PC-3 (cell line): ENCODE measurements around the gene ZNF148. TPM values are rescaled to one million over a fixed set of nuclear protein-coding genes. Genes with fewer than 3 reads are reported as not detected.

ENCODE experiments used
- ATAC-seq: fragments of 200-7000 bp; cut with Tn5 transposase; 2 replicates; pipeline ENCODE4 v1.9.1; 2020; ENCODE audit warnings: mild to moderate bottlenecking, moderate library complexity
- BruUV-seq: library from RNA; stranded (reverse); fragments of 400-500 nt; replicated peaks from 2 replicates; lab custom pipeline; 2021; lab: Mats Ljungman, UMichigan
- CTCF ChIA-PET: fragments of 300-600 bp; sonication (Branson Sonifier 250); formaldehyde crosslinking; loops from one replicate; lab custom pipeline; 2022; ENCODE audit warnings: antibody characterized with exemption; lab: Charles Lee
- POLR2A ChIA-PET: fragments of 300-600 bp; sonication (Branson Sonifier 250); formaldehyde crosslinking; loops from one replicate; lab custom pipeline; 2022; ENCODE audit warnings: antibody characterized with exemption; ENCODE audit not compliant: unreplicated experiment; lab: Charles Lee
- DNase-seq: peaks from one replicate; pipeline ENCODE4 v3.0.0-alpha.2; 2015
- H2AFZ ChIP-seq: fragments of 300-600 bp; sonication (generic); 2 replicates; pipeline ENCODE4 v1.6.0; 2016; ENCODE audit warnings: antibody characterized with exemption, low read length
- H3F3A ChIP-seq: fragments of 300-600 bp; sonication (generic); one replicate; pipeline ENCODE4 v1.6.0; 2017; ENCODE audit warnings: antibody characterized with exemption, low read length, control low read depth, mild to moderate bottlenecking; ENCODE audit not compliant: unreplicated experiment
- H3K27ac ChIP-seq: fragments of 300-600 bp; sonication (generic); 2 replicates; pipeline ENCODE4 v1.5.1; 2016; ENCODE audit warnings: mild to moderate bottlenecking, low read length
- H3K27me3 ChIP-seq: fragments of 300-600 bp; sonication (generic); 2 replicates; pipeline ENCODE4 v1.6.1; 2016; ENCODE audit warnings: low read length, mixed read lengths
- H3K36me3 ChIP-seq: fragments of 300-600 bp; sonication (generic); 2 replicates; pipeline ENCODE4 v1.6.1; 2016; ENCODE audit warnings: low read depth, mixed run types, low read length, mixed read lengths
- H3K4me1 ChIP-seq: fragments of 300-600 bp; sonication (generic); 2 replicates; pipeline ENCODE4 v1.5.1; 2016; ENCODE audit warnings: low read length; ENCODE audit not compliant: insufficient read depth
- H3K4me2 ChIP-seq: fragments of 300-600 bp; sonication (generic); 2 replicates; pipeline ENCODE4 v1.6.0; 2016; ENCODE audit warnings: low read length
- H3K4me3 ChIP-seq: fragments of 300-600 bp; sonication (generic); 2 replicates; pipeline ENCODE4 v1.5.1; 2016; ENCODE audit warnings: mild to moderate bottlenecking, low read length, mixed read lengths
- H3K79me2 ChIP-seq: fragments of 300-600 bp; sonication (generic); 2 replicates; pipeline ENCODE4 v1.6.1; 2017; ENCODE audit warnings: low read length, mixed read lengths
- H3K9ac ChIP-seq: fragments of 300-600 bp; sonication (generic); 2 replicates; pipeline ENCODE4 v1.6.0; 2016; ENCODE audit warnings: mild to moderate bottlenecking, low read length
- H3K9me2 ChIP-seq: fragments of 300-600 bp; sonication (generic); replicated peaks from 2 replicates; pipeline ENCODE4 v1.6.1; 2016; ENCODE audit warnings: mixed run types, low read length, mixed read lengths
- H3K9me3 ChIP-seq: fragments of 300-600 bp; sonication (generic); 2 replicates; pipeline ENCODE4 v1.6.1; 2016; ENCODE audit warnings: low read length, mixed read lengths
- H4K20me1 ChIP-seq: fragments of 300-600 bp; sonication (generic); 2 replicates; pipeline ENCODE4 v1.6.1; 2016; ENCODE audit warnings: low read length, mixed read lengths
- EZH2 ChIP-seq: fragments of 300-600 bp; sonication (generic); IDR thresholded peaks from one replicate; pipeline ENCODE4 v1.6.1; 2017; ENCODE audit warnings: antibody characterized with exemption, mild to moderate bottlenecking, low read length; ENCODE audit not compliant: unreplicated experiment
- EZH2phosphoT487 ChIP-seq: fragments of 300-600 bp; sonication (generic); IDR thresholded peaks from 2 replicates; pipeline ENCODE4 v1.6.1; 2018; ENCODE audit warnings: mild to moderate bottlenecking, antibody characterized with exemption, low read length, borderline replicate concordance
- intact Hi-C: fragments of 100-400 bp; cut with micrococcal nuclease; formaldehyde crosslinking; loops from 2 replicates; pipeline ENCODE4 v1.9.0; 2023
- total RNA-seq: library from RNA; depleted of rRNA; stranded (reverse); fragments of >200 nt; gene quantifications from 2 replicates; pipeline ENCODE4 v1.2.3, GENCODE V29; 2014
- TF ChIP-seq, protein P1 (sequence below): fragments of 300-600 bp; sonication (generic); conservative IDR thresholded peaks from 2 replicates; pipeline ENCODE4 v1.5.1; 2017; ENCODE audit warnings: antibody characterized with exemption, low read depth, mild to moderate bottlenecking, low read length

ZNF148 gene
- total RNA-seq, 1 experiment from 2014 or later = 18.1 TPM

DNA sequence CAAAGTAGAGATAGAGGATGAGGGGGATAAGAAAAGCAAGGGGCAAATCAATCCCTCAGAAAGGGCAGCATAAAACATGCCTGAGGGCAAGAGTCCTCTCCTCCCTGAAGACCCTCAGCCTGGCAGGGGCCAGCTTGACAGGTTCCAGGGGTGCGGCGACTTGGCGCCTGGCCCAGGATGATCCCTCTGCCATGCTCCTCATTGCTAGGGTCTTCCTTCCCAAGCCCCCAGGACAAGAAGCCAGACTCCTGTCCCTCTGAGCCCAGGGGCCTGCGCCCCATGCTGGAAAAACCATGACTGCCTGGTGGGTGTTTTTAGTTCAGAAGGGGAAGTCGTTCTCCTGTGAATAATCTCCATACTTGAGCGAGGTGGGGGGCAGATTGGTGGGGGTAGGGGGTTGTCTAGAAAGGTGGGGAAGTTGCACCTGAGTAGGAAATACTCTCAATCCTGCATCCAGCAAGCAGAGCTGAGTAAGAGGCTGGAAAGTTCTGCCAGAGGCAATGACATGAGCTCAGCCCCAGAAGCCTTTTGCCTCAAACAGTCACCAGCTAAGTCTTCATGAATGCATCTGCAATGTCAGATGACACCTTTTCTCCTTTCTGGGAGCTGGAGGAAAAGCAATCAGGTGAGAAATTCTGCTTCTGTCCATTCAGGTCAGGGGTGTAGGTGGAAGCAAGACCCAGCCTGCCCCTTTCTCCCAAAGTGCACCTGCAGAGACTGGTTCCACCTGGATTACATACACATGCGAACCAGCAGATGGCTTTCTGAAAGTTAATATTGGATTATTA is 180.9 kb downstream of the ZNF148 start:
- no peak overlapping the region for H3K4me2 ChIP-seq
- ATAC-seq (no peak), DNase-seq (no peak)
- H4K20me1 ChIP-seq = no peaks in the 10 kb centered on the region
- H3K4me1 ChIP-seq = no peaks in the 10 kb centered on the region
- no peak overlapping the region for H2AFZ ChIP-seq
- BruUV-seq = no TSS peak
- ChIA-PET POLR2A (no interaction called here), CTCF (no interaction called here)
- H3K27me3 ChIP-seq = no peaks in the 10 kb centered on the region
- no peak overlapping the region for H3K9ac ChIP-seq
- H3F3A ChIP-seq = no peaks in the 10 kb centered on the region
- H3K36me3 ChIP-seq = no peaks in the 10 kb centered on the region
- no peaks in the 10 kb centered on the region for H3K79me2 ChIP-seq
- no peaks in the 10 kb centered on the region for H3K9me3 ChIP-seq
- no peaks in the 10 kb centered on the region for H3K9me2 ChIP-seq
- no peak overlapping the region for H3K27ac ChIP-seq
- intact Hi-C loops = no loop called here
- no peak overlapping the region for H3K4me3 ChIP-seq
- TF ChIP-seq EZH2 (no peak), EZH2phosphoT487 (no peak)
- TF ChIP-seq, protein P1, sequence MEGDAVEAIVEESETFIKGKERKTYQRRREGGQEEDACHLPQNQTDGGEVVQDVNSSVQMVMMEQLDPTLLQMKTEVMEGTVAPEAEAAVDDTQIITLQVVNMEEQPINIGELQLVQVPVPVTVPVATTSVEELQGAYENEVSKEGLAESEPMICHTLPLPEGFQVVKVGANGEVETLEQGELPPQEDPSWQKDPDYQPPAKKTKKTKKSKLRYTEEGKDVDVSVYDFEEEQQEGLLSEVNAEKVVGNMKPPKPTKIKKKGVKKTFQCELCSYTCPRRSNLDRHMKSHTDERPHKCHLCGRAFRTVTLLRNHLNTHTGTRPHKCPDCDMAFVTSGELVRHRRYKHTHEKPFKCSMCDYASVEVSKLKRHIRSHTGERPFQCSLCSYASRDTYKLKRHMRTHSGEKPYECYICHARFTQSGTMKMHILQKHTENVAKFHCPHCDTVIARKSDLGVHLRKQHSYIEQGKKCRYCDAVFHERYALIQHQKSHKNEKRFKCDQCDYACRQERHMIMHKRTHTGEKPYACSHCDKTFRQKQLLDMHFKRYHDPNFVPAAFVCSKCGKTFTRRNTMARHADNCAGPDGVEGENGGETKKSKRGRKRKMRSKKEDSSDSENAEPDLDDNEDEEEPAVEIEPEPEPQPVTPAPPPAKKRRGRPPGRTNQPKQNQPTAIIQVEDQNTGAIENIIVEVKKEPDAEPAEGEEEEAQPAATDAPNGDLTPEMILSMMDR = no peak

DNA sequence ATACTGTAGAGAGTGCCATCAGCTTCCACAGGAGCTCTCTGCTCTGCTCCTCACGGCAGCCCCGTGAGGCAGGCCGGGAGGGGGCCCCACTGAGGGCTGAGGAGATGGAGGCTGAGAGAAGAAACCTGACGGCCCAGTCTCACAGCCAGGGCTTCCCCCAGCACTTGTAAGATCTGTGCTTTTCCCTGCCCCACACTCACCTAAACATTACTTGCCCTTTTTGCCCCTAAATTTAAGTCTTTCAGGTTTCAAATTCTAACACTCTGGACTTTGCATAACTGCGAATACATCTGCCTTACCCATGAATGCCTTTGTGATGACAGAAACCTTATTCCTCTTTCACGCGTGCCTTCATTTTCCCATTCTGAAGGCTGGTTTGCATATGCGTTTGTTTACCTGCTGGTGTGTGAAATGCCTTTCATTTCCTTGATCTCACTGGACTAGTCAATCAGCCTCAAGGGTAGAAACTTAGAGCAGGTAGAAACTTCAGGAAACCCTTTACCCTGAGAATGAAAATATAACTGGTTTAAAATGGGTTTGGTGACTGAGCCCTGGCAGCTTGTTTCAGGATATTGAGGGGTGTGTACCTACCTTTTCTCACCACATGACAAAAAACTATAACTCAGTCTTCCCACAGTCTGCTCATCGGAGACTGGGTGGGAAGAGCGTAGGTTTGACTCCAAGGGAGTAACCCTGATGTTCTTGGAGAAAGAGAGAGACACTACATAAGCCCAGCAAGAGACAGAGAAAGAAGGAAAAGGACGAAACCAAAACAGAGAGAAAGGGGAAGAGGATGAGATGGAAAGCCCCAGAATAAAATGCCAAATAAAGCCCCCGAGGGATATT is 182.7 kb downstream of the ZNF148 start:
- H3K36me3 ChIP-seq = no peaks in the 10 kb centered on the region
- H3K4me3 ChIP-seq = no peak overlapping the region
- no peaks in the 10 kb centered on the region for H4K20me1 ChIP-seq
- TF ChIP-seq EZH2phosphoT487 (no peak), EZH2 (no peak)
- TF ChIP-seq, protein P1 = no peak
- no peak for DNase-seq
- no peak overlapping the region for H2AFZ ChIP-seq
- no peak overlapping the region for H3K9ac ChIP-seq
- POLR2A ChIA-PET = no interaction called here
- no peaks in the 10 kb centered on the region for H3K4me1 ChIP-seq
- H3K4me2 ChIP-seq = no peak overlapping the region
- no peak overlapping the region for H3K27ac ChIP-seq
- H3F3A ChIP-seq = no peaks in the 10 kb centered on the region
- no peak for ATAC-seq
- no peaks in the 10 kb centered on the region for H3K27me3 ChIP-seq
- intact Hi-C loops = no loop called here
- H3K79me2 ChIP-seq = no peaks in the 10 kb centered on the region
- H3K9me3 ChIP-seq = no peaks in the 10 kb centered on the region
- no peaks in the 10 kb centered on the region for H3K9me2 ChIP-seq
- CTCF ChIA-PET = no interaction called here
- no TSS peak for BruUV-seq

DNA sequence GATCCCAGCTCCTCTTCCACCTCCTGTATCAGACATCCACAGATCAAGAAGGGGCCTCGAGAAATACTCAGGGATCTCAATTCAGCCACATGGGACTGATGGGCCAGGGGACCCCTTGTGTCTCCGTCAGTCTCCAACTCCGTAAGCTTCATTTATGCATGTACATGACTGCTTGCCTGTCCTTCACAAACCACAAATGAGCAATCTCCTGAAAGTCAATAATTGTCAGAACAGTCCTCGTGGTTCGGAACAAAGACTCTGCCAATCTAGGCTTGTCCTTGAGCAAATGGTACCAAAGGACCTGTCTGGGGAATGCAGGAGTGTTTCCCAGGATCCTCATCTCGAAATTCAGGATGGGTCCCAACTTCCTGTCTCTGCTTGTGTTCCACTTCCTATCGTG is 183.4 kb downstream of the ZNF148 start:
- TF ChIP-seq, protein P1 = no peak
- no peak for TF ChIP-seq EZH2phosphoT487
- no peak for TF ChIP-seq EZH2
- Histone ChIP-seq H4K20me1 (no peaks in the 10 kb centered on the region), H3F3A (no peaks in the 10 kb centered on the region), H3K79me2 (no peaks in the 10 kb centered on the region), H3K9ac (no peak overlapping the region), H3K27me3 (no peaks in the 10 kb centered on the region), H3K4me3 (no peak overlapping the region), H3K4me1 (no peaks in the 10 kb centered on the region), H3K4me2 (no peak overlapping the region), H3K36me3 (no peaks in the 10 kb centered on the region), H2AFZ (no peak overlapping the region), H3K9me3 (no peaks in the 10 kb centered on the region), H3K9me2 (no peaks in the 10 kb centered on the region), H3K27ac (no peak overlapping the region)
- intact Hi-C loops = no loop called here
- ChIA-PET POLR2A (no interaction called here), CTCF (no interaction called here)
- ATAC-seq (no peak), DNase-seq (no peak)
- BruUV-seq = no TSS peak
